Activated T-cell treated with anti-CD3 and anti-CD28 coated beads, Interleukin-2, amount 50 U/mL, for 24 hours (primary cell): ENCODE data around the gene KRT82.

Experiments used
- DNase-seq: peaks from one replicate; pipeline ENCODE4 v3.0.0-alpha.2; 2020
- H3K27ac Mint-ChIP-seq: 2 replicates; pipeline ENCODE4 v1.8.0; 2020; ENCODE audit warnings: mild to moderate bottlenecking, mixed read lengths
- H3K27me3 Mint-ChIP-seq: 2 replicates; pipeline ENCODE4 v1.8.0; 2020; ENCODE audit warnings: mixed read lengths
- H3K36me3 Mint-ChIP-seq: 2 replicates; pipeline ENCODE4 v1.8.0; 2020; ENCODE audit warnings: low read depth, mixed read lengths
- H3K4me1 Mint-ChIP-seq: 2 replicates; pipeline ENCODE4 v1.8.0; 2020; ENCODE audit warnings: low read depth, mixed read lengths
- H3K4me3 Mint-ChIP-seq: 2 replicates; pipeline ENCODE4 v1.8.0; 2020; ENCODE audit warnings: mild to moderate bottlenecking, moderate library complexity, mixed read lengths
- H3K9me3 Mint-ChIP-seq: 2 replicates; pipeline ENCODE4 v1.8.0; 2020; ENCODE audit warnings: mixed read lengths

KRT82 gene

GRCh38 chr12:52439420-52439819 is 33.3 kb upstream of the KRT82 start:
- Mint-ChIP-seq H3K4me1 (no peaks in the 10 kb centered on the region), H3K27ac (no peak overlapping the region), H3K36me3 (no peaks in the 10 kb centered on the region), H3K4me3 (no peak overlapping the region), H3K9me3 (no peaks in the 10 kb centered on the region), H3K27me3 (peaks cover 52% of the 10 kb centered on the region)
- no peak for DNase-seq

DNA sequence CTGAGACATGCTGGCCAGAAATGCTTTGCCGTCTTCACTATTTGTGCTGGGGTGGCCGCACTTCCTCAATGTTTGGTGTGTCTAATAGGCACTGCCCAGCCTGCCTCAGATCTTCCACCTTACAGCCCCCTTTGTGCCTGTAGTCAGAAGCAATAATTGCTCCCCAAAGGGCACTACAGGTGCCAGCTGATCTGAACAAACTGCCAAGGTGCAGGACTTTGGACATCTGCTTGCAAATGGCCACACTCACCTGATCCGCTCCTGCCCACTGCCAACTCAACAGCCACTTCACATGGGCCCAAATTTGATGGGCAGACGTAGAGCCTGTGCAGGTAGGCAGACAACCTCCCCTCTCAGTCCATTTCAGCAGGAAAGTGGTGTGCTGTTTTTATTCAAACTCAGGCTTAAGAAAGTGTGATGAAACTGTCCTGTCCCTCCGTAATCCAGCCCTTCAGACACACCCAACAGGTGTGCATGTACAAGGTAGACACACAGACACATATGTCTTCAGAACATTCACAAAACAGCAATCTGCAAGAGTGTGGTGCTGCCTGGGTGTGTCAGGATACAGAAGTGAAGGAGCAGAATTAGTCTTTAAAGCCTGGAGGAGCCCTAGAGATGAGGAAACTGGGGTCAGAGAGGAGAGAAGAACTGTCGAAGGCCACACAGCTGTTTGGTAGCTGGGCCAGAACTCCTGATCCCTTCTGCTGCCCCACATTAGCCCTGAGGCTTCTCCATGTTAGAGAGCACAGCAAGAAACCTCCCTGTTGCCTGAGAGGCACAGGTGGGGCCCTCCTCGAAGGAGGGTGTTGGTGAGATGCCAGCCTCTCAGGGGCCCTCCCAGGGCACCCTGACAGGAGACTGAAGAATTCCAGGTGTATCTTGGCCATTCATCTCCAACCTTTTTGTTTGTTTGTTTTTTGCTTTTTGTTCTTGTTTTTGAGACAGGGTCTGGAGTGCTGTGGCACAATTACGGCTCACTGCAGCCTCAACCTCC is 32.5 kb upstream of the KRT82 start:
- no peak for DNase-seq
- Mint-ChIP-seq H3K36me3 (no peaks in the 10 kb centered on the region), H3K27me3 (peaks cover 49% of the 10 kb centered on the region), H3K4me3 (no peak overlapping the region), H3K9me3 (no peaks in the 10 kb centered on the region), H3K4me1 (no peaks in the 10 kb centered on the region), H3K27ac (no peak overlapping the region)

DNA sequence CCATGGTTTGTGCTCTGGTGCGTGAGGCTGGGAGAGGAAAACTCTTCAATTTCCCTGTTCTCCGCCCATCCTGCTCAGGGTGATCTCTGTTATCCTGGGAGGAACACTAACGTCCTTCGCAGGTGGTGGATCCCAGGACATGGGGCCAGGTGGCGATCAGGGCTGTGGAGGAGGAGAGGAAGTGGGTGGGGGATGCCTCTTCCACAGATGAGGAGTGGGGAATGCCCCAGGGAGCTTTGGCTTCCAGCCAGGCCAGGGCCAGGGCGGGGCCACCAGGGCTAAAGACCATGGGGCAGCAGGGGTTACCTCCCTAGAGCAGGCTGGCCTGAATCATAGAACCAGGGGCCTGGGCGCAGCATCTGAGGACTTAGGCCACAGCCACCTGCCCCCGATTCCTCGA is 31.4 kb upstream of the KRT82 start:
- no peak for DNase-seq
- Mint-ChIP-seq H3K36me3 (no peaks in the 10 kb centered on the region), H3K27ac (no peak overlapping the region), H3K4me1 (no peaks in the 10 kb centered on the region), H3K9me3 (no peaks in the 10 kb centered on the region), H3K4me3 (no peak overlapping the region), H3K27me3 (peaks cover 46% of the 10 kb centered on the region)

DNA sequence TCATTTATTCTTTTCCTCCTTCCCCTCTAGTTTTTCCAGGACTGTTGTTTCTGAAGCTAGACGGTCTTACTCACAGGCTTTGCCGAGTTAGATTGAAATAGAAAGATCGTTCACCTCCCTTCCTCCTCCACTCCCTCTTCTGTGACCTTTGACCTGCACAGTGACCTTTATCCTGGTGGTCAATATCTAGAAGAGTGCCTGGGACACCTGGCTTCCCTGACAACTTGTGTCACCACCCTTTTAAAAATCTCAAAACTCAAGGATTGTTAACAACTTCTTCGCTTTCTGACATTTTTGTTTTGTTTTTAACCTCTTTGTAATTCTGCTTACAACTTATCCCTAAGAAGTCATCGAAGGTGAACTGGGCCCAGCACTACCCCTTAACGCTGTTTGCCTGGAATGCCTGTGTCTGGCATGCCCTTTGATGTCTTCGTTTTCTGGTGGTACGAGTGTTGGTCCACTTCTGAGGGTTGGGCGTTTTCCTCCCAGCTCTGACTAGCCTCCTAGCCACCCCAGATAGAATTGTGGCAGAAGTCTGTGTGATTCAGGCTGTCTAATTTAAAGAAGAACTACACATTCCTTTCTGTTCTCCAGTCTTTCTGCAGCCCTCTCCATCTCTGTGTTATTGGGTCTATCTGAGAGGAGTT is 30.8 kb upstream of the KRT82 start:
- H3K27ac Mint-ChIP-seq = no peak overlapping the region
- no peak for DNase-seq
- H3K36me3 Mint-ChIP-seq = no peaks in the 10 kb centered on the region
- H3K9me3 Mint-ChIP-seq = no peaks in the 10 kb centered on the region
- no peaks in the 10 kb centered on the region for H3K4me1 Mint-ChIP-seq
- H3K4me3 Mint-ChIP-seq = no peak overlapping the region
- peaks cover 46% of the 10 kb centered on the region for H3K27me3 Mint-ChIP-seq

DNA sequence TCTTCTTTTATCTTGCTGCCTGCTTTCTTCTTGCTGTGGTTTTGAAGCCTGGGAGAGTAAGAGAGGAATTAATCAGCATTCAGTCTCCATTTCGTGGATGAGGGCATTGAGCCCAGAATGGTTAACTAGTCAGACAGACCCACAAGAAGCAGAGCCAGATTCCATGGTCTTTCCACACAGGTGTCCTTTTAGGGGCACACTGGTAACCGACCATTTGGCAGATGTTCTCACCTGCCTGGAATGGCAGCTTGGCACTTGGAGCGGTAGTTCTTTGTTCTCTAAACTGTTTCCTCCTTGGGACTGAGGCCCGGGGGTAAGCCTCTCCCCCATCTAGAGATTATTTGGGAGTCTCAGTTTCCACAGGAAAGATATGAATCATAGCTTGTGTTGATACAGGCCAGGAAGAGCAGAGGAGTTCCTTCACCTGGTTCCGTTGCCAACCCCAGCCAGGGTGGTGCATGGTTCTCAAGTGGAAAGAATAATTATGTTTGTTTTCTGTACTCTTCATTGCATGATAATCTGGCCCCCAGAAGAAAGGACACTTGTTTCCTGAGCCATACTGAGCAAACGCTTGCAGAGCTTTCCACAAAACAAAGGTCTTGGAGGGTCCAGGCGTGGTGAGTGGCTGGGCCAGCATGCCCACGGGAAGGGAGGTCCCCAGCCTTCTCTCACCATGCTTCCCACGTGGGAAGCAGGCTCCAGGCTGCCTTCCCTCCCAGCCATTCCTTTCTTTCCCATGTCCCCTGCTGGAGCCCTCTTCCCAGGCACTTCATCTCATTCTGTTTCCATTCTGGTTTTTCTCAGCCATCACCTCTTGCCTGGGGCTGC is 30.1 kb upstream of the KRT82 start:
- no peaks in the 10 kb centered on the region for H3K36me3 Mint-ChIP-seq
- no peak overlapping the region for H3K27ac Mint-ChIP-seq
- no peak overlapping the region for H3K4me3 Mint-ChIP-seq
- peaks cover 44% of the 10 kb centered on the region for H3K27me3 Mint-ChIP-seq
- H3K9me3 Mint-ChIP-seq = no peaks in the 10 kb centered on the region
- H3K4me1 Mint-ChIP-seq = no peaks in the 10 kb centered on the region
- no peak for DNase-seq

GRCh38 chr12:52435659-52435999 is 29.5 kb upstream of the KRT82 start:
- peaks cover 44% of the 10 kb centered on the region for H3K27me3 Mint-ChIP-seq

DNA sequence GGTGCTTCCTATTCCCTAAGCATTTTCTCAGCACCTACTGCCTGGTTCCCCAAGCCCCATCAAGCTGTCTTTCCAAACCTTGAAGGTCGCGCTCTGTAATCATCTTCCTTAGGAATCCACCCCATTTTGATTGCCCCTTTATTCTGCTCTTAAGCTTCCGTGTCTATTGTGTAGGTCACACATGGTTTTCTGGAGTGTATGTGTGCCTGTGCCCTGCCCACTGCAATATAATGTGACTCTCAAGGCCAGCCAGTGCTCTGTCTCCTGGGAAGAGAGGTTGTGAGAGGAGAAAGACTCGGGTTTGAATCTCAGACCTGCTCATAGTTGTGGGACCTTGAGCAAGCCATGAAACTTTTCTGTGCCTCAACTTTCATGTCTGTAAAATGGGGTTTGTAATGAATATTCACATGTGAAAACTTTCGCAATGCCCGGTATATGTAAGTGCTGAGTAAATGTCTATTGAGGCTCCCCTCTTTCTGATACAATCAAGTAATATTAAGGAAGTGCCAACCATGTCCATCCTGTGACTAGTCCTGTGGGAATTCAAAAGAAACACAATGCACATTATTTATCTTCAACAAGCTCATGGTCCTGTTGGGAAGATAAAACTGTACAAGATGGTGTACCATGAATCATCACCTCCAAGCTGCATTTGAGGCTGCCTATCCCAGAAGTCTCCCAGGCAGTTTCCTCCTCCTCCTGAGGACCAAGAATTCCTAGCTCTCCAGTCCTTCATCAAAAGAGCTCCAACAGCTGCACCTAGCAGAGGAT is 28.8 kb upstream of the KRT82 start:
- Mint-ChIP-seq H3K4me1 (no peaks in the 10 kb centered on the region), H3K36me3 (no peaks in the 10 kb centered on the region), H3K9me3 (no peaks in the 10 kb centered on the region), H3K27ac (no peak overlapping the region), H3K27me3 (peaks cover 48% of the 10 kb centered on the region), H3K4me3 (no peak overlapping the region)
- no peak for DNase-seq

More at GRCh38 chr12:52435659-52435999, 29.5 kb upstream of the KRT82 start:
- Mint-ChIP-seq H3K4me1 (no peaks in the 10 kb centered on the region), H3K27ac (no peak overlapping the region), H3K36me3 (no peaks in the 10 kb centered on the region), H3K4me3 (no peak overlapping the region), H3K9me3 (no peaks in the 10 kb centered on the region)
- DNase-seq = no peak

GRCh38 chr12:52434081-52434733 is 28.1 kb upstream of the KRT82 start, which contains the start of gene KRT75:
Gene KRT75 (minus strand): TSS chr12:52434371. CDS start chr12:52434304, 67 bp downstream.
- Mint-ChIP-seq H3K27ac (no peak within 1 kb of the TSS), H3K9me3 (no peaks in the 10 kb centered on the region), H3K4me3 (no peak within 1 kb of the TSS), H3K27me3 (peaks cover 49% of the 10 kb centered on the region), H3K36me3 (no peaks in the 10 kb centered on the region), H3K4me1 (no peaks in the 10 kb centered on the region)
- no peak for DNase-seq

- H3K27ac Mint-ChIP-seq = no peak overlapping the region
- no peak overlapping the region for H3K4me3 Mint-ChIP-seq
- H3K36me3 Mint-ChIP-seq = no peaks in the 10 kb centered on the region
- H3K9me3 Mint-ChIP-seq = no peaks in the 10 kb centered on the region
- no peak for DNase-seq
- no peaks in the 10 kb centered on the region for H3K4me1 Mint-ChIP-seq
- peaks cover 54% of the 10 kb centered on the region for H3K27me3 Mint-ChIP-seq
These were observed 27.5 kb upstream of the KRT82 start for GRCh38 chr12:52433501-52434080.

- peaks cover 54% of the 10 kb centered on the region for H3K27me3 Mint-ChIP-seq
- H3K9me3 Mint-ChIP-seq = no peaks in the 10 kb centered on the region
- no peak overlapping the region for H3K27ac Mint-ChIP-seq
- H3K4me1 Mint-ChIP-seq = no peaks in the 10 kb centered on the region
- no peaks in the 10 kb centered on the region for H3K36me3 Mint-ChIP-seq
- no peak overlapping the region for H3K4me3 Mint-ChIP-seq
- DNase-seq = no peak
These were observed 26.5 kb upstream of the KRT82 start for GRCh38 chr12:52432559-52433207.

GRCh38 chr12:52428121-52428520 is 22.0 kb upstream of the KRT82 start:
- H3K4me1 Mint-ChIP-seq = no peaks in the 10 kb centered on the region
- H3K4me3 Mint-ChIP-seq = no peak overlapping the region
- H3K36me3 Mint-ChIP-seq = no peaks in the 10 kb centered on the region
- H3K27ac Mint-ChIP-seq = no peak overlapping the region
- DNase-seq = no peak
- peaks cover 39% of the 10 kb centered on the region for H3K27me3 Mint-ChIP-seq
- H3K9me3 Mint-ChIP-seq = no peaks in the 10 kb centered on the region

GRCh38 chr12:52427083-52427482 is 20.9 kb upstream of the KRT82 start:
- H3K9me3 Mint-ChIP-seq = no peaks in the 10 kb centered on the region
- peaks cover 31% of the 10 kb centered on the region for H3K27me3 Mint-ChIP-seq
- no peaks in the 10 kb centered on the region for H3K36me3 Mint-ChIP-seq
- H3K4me1 Mint-ChIP-seq = no peaks in the 10 kb centered on the region
- DNase-seq = no peak
- H3K4me3 Mint-ChIP-seq = no peak overlapping the region
- no peak overlapping the region for H3K27ac Mint-ChIP-seq

GRCh38 chr12:52426034-52426433 is 19.9 kb upstream of the KRT82 start:
- no peak overlapping the region for H3K27ac Mint-ChIP-seq

More at GRCh38 chr12:52426034-52426433, 19.9 kb upstream of the KRT82 start:
- H3K9me3 Mint-ChIP-seq = no peaks in the 10 kb centered on the region
- H3K4me1 Mint-ChIP-seq = no peaks in the 10 kb centered on the region
- no peak overlapping the region for H3K4me3 Mint-ChIP-seq
- no peaks in the 10 kb centered on the region for H3K36me3 Mint-ChIP-seq
- peaks cover 23% of the 10 kb centered on the region for H3K27me3 Mint-ChIP-seq
- no peak for DNase-seq
